SK-N-MC (cell line): Measurements from ENCODE around the gene IL10RB.

Source experiments
- EZH2 ChIP-seq: fragments of 200-600 bp; sonication (generic); IDR thresholded peaks from one replicate; pipeline ENCODE4 v1.6.1; 2017; ENCODE audit warnings: antibody characterized with exemption
- FOXP2 ChIP-seq: optimal IDR thresholded peaks from 2 replicates; pipeline ENCODE3; 2011; ENCODE audit warnings: mild to moderate bottlenecking, moderate library complexity; ENCODE audit not compliant: insufficient read depth; ENCODE audit errors: extremely low read length, control extremely low read depth
- POLR2AphosphoS5 ChIP-seq: IDR thresholded peaks from 2 replicates; pipeline ENCODE4 v1.6.1; 2012; ENCODE audit warnings: mild to moderate bottlenecking, low read depth, low read length, borderline replicate concordance

DNA sequence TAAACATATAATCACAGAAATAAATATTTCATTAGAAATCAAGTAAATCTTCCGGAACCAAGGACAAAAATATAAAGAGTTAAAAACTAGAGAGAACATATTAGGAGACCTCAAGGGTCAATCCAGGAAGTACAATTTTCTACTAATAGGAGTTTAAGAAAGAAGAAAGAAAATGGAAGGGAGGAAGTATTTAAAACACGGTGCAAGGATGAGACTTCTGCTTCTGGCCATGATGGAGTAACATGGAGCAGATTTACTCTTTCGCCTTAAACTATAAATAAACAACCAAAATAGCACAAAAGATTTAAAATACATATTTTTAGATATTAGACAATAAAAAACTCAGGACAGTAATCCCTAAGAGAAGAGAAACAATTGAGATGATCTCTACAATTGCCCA lies 46.0 kb downstream of the IL10RB start:
- TF ChIP-seq POLR2AphosphoS5 (no peak), EZH2 (no peak), FOXP2 (no peak)
